KBM-7 (cell line): Measurements from ENCODE around the gene LPAR2.

ENCODE experiments used
- DNase-seq: peaks from one replicate; pipeline ENCODE4 v3.0.0-alpha.2; 2015
- in situ Hi-C: fragments of 300-500 bp; cut with MboI; formaldehyde crosslinking; loops from 2 replicates; pipeline ENCODE4 v1.14.3; 2020; ENCODE audit warnings: low sequenced_read_pairs, low pct_unique_long_range_greater_than_20kb, mixed read lengths

Gene LPAR2

DNA sequence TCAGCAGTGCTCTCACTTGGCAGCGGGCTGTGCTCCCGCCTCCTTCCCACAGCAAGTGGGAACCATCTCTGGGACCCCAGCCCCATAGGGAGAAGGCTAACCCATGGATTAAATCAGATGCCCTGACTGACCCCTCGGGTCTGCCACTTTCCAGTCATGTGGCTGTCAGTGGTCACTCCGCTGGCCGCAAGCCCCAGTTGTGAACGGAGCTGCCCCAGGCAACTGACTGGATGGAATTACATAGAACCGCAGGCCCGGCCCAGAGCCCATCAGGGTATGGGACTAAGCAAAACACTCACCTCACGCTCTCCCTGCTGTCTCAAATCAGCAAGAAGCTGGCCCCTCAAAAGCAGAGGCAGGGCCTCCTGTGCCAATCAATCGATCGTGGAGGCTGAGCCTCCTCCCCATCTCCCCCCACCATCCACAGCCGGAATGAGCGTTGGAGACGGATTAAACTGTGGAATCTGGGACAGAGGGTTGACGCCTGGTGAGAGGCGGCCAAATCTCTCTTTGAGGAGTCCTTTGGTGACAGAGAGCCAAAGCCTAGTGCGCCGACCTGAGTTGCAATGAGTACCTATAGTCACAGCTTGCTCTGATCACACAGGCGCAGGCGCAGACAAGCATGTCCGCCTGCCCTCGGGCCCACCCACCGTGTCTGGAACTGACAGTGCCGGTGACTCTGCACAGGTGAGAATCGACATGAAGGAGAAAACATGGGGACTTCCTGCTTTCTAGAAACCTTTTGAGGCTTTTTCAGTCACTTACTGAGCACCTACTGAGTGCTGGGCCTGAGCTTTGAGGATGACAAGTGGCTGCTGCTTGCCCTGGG, 48.3 kb downstream of the LPAR2 start:
- DNase-seq = no peak
- in situ Hi-C loops = no loop called here

- in situ Hi-C loops = no loop called here
- DNase-seq = no peak
Measured at GRCh38 chr19:19578252-19578651, 49.8 kb downstream of the LPAR2 start.

DNA sequence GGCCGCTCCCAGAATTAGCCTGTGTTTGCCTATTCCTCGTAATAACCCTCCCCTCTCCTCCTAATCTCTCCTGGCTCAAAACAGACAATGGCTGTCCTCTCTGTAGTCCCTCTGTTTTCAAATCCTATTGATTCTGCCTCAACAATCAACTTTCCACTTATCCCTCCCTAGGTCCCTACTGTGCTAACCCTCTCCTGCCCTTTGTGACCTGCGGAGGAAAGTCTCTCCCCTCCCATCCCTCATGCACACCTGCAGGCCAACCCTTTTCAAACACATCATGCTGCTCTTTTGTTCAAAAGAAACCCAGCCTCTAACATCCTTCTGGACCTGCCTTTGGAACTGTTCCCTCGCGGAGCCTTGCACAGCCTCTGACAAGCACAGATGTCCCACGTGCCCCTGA, 52.6 kb downstream of the LPAR2 start:
- DNase-seq = no peak
- in situ Hi-C loops = no loop called here
